ENCODE results near the gene CGB2.
"Not testable (repeated sequence)": the region's sequence is repeated elsewhere in the genome, so short reads cannot be mapped to it uniquely, and the experiment has no call there.

Gene CGB2

GRCh38 chr19:49067554-49067953 lies 35.9 kb downstream of the CGB2 start:
- no peak overlapping the region for H3K4me3 ChIP-seq (ENCODE audit: low read depth, low read length)
- TF ChIP-seq CTCF (IDR thresholded peaks at IDR 0.05; ENCODE audit: borderline replicate concordance, insufficient read depth, low read depth, low read length), result no peak

DNA sequence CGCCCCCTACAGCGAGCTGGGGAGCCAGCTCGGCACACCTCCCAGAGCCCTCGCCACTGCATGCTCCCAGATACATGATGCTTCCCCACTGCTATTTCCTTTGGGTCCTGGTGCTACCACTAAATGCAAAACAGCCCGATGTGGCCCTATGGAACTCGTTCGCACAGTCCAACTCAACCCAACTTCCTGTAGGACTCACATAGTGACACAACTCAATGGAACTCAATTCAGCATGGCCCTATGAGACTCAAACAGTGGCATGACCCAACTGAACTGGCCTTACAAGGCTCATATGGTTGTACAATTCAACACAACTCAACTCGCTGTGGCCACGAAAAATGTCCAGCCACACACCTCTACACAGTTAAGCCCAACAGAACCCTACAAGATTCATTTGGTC lies 37.3 kb downstream of the CGB2 start:
- TF ChIP-seq CTCF (IDR thresholded peaks at IDR 0.05; ENCODE audit: borderline replicate concordance, insufficient read depth, low read depth, low read length), result no peak
- H3K4me3 ChIP-seq (ENCODE audit: low read depth, low read length), result no peak overlapping the region

- H3K4me3 ChIP-seq (ENCODE audit: low read depth, low read length), result no peak overlapping the region
- TF ChIP-seq CTCF (IDR thresholded peaks at IDR 0.05; ENCODE audit: borderline replicate concordance, insufficient read depth, low read depth, low read length), result no peak
Observed at GRCh38 chr19:49070416-49070815, 38.7 kb downstream of the CGB2 start.

DNA sequence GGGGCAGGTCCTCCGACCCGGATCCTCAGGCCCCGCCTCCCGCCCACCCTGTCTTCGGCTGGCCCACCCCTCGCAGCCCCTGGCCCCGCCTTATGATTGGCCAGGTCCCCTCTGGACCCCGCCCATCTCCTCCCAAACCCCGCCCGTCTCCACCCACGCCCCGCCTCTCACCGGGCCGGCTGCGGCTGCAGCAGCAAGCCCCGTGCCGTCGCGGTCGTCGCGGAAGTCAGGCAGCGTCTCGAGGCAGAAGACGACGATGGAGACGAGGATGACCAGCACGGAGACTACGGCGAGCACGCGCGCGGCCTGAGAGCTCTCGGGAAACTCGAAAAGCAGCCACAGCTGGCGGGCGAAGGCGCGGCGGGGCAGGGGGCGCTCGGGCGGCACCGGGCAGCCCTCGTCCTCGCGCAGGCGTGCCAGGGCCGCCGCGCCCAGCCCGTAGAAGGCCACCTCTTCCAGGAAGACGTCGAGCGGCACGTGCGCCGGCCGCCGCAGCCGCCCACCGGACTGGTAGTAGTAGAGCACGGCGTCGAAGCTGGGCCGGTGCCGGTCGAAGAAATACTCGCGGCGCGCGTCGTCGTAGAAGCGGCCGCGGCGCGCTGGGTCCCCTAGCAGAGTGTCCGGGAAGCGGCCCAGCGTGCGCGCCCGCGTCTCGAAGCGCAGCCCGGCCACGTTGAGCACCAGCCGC lies 40.3 kb downstream of the CGB2 start:
- H3K4me3 ChIP-seq (ENCODE audit: low read depth, low read length), result no peak overlapping the region
- TF ChIP-seq CTCF (IDR thresholded peaks at IDR 0.05; ENCODE audit: borderline replicate concordance, insufficient read depth, low read depth, low read length), result no peak

DNA sequence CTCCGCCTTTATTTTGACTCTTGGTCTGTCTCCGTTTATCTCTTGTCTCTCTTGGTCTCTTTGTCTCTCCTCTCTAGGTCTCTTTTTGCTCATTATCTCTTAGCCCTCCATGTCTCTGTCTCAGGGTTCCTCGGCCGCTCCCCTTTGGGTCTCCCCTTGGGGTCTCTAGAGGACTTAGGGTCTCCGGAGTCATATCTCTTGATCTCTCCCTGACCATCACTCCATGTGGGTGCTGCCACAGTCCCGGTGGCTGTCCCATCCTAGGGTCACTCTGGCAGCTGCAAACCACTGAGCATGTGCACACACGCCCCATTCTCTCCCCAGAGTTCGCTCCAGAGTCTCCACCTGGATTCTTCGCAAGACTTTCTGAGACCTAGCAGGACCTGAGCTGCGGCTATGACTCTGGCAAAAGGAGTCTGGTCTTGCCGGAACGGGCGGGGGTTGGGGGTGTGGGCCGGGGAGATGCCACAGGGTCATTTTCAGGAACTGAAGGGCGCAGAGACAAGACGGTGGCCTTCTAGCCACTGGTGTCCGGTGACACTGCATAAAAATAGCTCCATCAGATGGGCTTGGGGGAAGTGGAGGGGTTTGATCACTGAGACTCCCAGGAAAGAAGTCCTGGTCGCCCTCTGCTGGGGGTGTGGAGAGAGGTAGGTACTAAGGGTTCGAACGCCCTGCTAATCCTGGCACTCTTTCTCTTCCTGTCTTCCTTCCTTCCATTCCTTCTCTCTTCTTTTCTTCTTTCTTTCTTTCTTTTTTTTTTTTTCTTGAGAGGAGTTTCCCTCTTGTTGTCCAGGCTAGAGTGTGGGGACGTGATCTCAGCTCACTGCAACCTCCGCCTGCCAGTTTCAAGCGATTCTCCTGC lies 42.1 kb downstream of the CGB2 start:
- peak; percentile 32 for TF ChIP-seq CTCF (IDR thresholded peaks at IDR 0.05; ENCODE audit: borderline replicate concordance, insufficient read depth, low read depth, low read length)

GRCh38 chr19:49074869-49075268 lies 43.2 kb downstream of the CGB2 start:
- H3K4me3 ChIP-seq (ENCODE audit: low read depth, low read length), result not testable (repeated sequence)
- peak; percentile 54 for TF ChIP-seq CTCF (IDR thresholded peaks at IDR 0.05; ENCODE audit: borderline replicate concordance, insufficient read depth, low read depth, low read length)

More for the DNA sequence above, 42.1 kb downstream of the CGB2 start:
- no peak overlapping the region for H3K4me3 ChIP-seq (ENCODE audit: low read depth, low read length)
